MM.1S (cell line): ENCODE measurements around the gene RMND1.

Experiments
- EZH2 ChIP-seq: fragments of 300-600 bp; sonication (generic); optimal IDR thresholded peaks from 2 replicates; pipeline ENCODE3; 2017; ENCODE audit warnings: low read depth, mild to moderate bottlenecking, antibody characterized with exemption, low read length, mixed read lengths
- EZH2phosphoT487 ChIP-seq: fragments of 300-600 bp; sonication (generic); IDR thresholded peaks from 2 replicates; pipeline ENCODE4 v1.6.1; 2018; ENCODE audit warnings: antibody characterized with exemption, low read length
- TF ChIP-seq, protein P1 (sequence below): fragments of 300-600 bp; sonication (generic); IDR thresholded peaks from 2 replicates; pipeline ENCODE4 v1.5.1; 2016; ENCODE audit warnings: antibody characterized with exemption, low read length, mixed read lengths

DNA sequence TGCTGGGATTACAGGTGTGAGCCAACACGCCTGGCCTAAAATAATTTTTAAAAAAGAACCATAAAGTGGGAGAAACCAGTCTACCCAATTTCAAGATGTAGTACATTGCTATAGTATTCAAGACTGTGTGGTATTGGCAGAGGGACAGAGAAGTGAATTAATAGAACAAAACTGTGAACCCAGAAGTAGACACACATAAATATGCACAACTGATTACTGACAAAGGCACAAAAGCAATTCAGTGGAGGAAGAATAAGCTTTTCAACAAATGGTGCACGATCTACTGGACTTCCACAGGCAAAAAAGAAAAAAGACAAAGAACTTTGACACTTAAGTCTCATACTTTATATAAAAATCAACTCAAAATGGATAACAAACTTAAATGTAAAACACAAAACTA is 76.1 kb downstream of the RMND1 start:
- TF ChIP-seq, protein P1, sequence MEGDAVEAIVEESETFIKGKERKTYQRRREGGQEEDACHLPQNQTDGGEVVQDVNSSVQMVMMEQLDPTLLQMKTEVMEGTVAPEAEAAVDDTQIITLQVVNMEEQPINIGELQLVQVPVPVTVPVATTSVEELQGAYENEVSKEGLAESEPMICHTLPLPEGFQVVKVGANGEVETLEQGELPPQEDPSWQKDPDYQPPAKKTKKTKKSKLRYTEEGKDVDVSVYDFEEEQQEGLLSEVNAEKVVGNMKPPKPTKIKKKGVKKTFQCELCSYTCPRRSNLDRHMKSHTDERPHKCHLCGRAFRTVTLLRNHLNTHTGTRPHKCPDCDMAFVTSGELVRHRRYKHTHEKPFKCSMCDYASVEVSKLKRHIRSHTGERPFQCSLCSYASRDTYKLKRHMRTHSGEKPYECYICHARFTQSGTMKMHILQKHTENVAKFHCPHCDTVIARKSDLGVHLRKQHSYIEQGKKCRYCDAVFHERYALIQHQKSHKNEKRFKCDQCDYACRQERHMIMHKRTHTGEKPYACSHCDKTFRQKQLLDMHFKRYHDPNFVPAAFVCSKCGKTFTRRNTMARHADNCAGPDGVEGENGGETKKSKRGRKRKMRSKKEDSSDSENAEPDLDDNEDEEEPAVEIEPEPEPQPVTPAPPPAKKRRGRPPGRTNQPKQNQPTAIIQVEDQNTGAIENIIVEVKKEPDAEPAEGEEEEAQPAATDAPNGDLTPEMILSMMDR: no peak
- TF ChIP-seq EZH2phosphoT487 (no peak), EZH2 (no peak)
